COLO829 (cell line): ENCODE measurements around the gene UNC5A.

Experiments
- DNase-seq: peaks from one replicate; pipeline ENCODE4 v3.0.0; 2012; ENCODE audit warnings: low spot score

The UNC5A gene

GRCh38 chr5:176810081-176810597, at the start of gene UNC5A:
Gene UNC5A (plus strand): TSS chr5:176810559. CDS start chr5:176810751, 192 bp downstream.
- no peak for DNase-seq

- DNase-seq: no peak
Measured at GRCh38 chr5:176761755-176762154, 48.6 kb upstream of the UNC5A start.

GRCh38 chr5:176762489-176762888, 47.9 kb upstream of the UNC5A start:
- DNase-seq: no peak

DNA sequence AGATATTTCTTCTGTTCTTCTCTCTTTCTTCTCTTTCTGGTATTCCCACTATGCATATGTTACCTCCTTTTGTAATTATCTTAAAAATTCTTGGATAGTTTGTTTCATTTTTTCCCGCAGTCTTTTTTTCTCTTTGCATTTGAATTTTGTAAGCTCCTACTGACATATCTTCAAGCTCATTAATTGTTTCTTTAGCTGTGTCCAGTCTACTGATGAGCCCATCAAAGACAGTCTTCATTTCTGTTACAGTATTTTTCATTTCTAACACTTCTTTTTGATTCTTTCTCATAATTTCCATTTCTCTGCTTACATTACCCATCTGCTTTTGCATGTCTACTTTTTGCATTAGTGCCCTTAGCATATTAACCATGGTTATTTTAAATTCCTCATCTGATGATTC, 44.7 kb upstream of the UNC5A start:
- DNase-seq: no peak

DNA sequence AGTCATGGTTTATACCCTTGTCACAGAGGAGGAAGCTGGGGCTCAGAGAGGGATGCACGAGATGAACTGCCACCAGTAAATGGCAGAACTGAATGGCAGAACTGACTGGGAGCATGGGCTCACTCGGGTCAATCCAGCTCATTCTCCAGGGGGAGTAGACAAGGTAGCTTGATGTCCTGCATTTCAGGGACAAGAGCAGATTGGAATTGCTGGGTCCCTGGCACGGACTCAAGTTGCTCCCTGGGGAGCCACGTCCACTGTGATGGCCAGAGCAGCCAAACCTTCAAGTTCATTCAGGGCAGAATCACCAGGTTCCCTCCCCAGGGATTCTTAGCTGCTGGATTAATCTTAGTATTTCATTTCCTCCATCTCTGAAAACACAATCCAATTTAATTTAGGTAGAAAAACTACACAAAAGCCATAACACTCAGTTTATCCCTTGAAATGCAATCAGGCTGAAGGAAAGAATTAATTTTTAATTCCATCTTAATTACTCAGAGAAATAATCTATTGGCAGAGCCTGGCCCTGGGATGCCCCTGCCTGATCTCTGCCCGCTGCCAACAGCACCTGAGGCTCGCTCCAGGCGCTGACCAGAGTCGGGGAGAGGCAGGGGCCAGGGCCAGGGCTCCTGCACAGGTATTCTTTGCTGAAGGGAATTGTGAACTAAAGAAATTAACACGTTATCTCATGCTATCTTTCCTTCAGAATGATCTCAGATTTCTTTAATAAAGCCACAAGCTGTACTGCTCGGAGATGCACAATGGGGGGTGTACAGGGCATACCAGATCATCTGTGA, 42.0 kb upstream of the UNC5A start:
- no peak for DNase-seq

DNA sequence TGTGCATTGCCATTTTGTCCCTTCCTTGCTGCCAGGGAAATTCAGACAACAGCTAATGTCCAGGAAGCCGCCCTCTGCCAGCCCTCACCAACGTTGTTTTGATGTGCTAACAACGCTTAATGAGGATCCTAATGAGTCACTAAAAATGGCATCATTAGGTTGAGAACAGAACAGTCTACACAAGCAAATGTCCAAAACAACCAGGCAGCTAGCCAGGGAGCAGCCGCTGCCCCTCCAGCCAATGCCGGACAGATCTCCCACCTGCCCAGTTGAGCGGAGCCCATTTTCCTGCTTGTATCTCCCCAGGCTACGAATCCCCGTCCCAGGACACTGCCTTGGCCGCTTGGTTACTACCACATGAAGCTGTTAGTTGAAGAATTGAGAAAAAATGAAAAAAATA, 40.4 kb upstream of the UNC5A start:
- no peak for DNase-seq

DNA sequence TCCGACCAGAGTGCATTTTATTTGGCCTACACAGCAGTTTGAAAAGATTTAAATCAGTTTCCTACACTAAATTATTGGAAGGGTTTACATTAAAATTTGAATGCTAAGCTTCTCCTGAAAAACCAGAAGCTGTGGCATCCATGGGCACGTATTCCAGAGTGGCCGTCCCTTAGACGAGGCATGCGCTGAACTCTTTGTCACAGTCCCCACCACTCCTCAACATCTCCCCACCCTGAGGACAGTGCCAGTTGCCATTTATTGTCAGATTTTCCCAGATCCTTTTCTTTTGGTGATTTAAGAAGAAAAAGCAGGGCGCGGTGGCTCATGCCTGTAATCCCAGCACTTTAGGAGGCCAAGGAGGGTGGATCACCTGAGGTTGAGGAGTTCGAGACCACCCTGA, 39.9 kb upstream of the UNC5A start:
- DNase-seq: no peak

DNA sequence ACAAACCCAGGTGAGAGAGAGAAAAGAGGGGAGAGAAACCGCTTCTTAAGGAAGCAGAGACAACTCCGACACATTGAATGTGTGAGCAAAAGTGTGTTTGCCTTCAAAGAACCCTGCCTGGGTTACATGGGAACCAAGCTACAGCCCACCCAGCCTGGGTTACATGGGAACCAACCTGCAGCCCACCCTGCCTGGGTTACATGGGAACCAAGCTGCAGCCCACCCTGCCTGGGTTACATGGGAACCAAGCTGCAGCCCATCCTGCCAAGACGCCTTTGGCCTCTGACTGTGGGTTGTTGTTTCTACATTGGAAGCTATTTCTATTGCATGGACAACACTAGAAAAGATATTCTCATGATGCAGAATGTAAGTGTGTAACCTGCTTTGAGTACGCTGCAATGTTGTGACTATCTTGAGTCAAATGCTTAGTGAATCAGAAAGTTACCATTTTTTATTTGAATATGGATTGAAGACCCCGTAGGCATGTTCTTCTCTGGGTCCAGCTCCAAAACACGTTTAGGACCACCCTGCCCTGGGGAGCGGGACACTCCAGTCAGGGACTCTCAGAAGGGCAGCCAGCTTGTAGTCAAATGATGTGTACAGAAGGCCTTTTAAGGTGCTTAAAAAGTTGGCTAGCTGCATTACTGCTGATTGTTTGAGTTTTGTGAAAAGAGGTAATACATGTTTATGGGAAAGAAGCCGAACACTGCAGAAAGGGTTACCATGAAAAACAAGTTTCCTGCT, 39.1 kb upstream of the UNC5A start:
- no peak for DNase-seq

GRCh38 chr5:176772271-176773210, 37.8 kb upstream of the UNC5A start:
- no peak for DNase-seq

DNA sequence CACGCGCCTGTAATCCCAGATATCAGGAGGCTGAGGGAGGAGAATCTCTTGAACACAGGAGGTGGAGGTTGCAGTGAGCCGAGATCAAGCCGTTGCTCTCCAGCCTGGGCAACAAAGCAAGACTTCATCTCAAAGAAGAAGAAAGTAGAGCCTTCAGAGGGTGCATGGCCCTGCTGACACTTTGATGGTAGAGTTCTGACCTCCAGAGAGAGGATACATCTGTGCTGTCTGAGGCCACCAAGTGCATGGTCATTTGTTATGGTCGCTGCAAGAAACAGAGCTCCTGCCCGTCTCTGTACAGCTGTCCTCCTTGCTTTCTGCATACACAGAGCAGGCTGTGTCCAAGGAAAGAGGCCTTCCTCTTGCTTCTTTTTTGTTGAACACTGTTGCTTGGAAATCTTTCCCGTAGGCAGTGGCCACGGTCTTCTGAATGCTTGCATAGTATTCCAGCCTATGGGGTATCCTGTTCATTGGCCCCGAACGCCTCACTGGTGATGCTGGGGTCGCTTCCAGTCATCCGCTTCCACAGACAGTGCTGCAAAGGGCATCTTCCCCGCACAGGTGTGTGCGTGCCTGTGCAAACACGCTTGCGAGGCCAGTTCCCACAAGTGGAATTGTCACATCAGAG, 36.8 kb upstream of the UNC5A start:
- DNase-seq: no peak

GRCh38 chr5:176774216-176775171, 35.9 kb upstream of the UNC5A start:
- no peak for DNase-seq

GRCh38 chr5:176775409-176775808, 35.0 kb upstream of the UNC5A start:
- no peak for DNase-seq

DNA sequence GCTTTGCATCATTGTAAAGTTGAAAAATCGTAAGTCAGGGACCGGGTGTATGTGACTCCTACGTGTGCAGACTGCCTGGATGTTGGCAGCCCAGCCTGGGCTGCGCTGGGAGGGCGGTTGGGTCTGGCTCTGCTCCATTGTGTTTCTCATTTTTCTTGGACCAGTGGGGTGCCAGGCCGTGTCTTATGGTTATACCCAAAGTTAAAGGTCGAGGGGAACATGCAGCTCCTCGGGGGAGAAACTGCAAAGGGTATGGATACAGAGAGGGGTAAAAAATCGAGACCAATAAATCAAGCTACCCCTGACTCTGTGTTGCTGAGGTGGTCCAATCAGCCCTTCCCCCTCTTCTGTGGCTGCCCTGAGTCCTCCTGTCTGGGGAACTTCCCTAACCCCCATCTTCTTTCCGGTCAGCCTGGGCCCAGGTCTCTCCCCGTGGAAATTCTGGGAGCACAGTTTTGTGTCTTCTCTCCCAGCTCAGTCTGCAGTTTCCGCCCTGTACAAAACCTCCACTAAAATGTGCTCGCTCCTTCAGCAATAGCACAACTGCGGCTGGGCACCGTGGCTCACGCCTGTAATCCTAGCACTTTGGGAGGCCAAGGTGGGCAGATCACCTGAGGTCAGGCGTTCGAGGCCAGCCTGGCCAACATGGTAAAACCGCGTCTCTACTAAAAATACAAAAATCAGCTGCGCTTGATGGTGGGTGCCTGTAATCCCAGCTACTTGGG, 34.1 kb upstream of the UNC5A start:
- DNase-seq: no peak

GRCh38 chr5:176776916-176777315, 33.4 kb upstream of the UNC5A start:
- no peak for DNase-seq

- no peak for DNase-seq
Measured at GRCh38 chr5:176778921-176779465, 31.4 kb upstream of the UNC5A start.

DNA sequence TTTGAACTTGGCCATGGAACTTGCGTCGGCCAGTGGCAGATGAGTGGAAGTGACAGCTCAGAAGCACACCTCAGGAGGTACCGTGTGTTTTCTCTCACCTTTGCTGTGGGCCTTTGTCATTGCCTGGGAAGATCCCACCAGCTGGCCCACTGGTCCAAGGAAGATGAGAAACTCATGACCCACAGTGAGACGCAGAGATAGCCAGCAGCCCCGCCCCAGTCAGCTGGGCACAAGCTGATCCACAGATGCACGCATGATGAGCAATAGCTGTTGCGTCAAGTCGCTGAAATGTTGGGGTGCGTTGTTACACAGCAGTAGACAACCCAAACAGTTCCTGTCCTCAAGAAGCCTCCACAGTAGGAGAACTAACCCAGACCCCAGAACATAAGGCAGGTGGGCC, 30.8 kb upstream of the UNC5A start:
- no peak for DNase-seq

- DNase-seq: no peak
Measured at GRCh38 chr5:176780176-176781053, 29.9 kb upstream of the UNC5A start.

- no peak for DNase-seq
Measured at GRCh38 chr5:176781054-176781375, 29.3 kb upstream of the UNC5A start.
